ENCODE measurements around the gene UTP3. TPM values are rescaled to one million over a fixed set of nuclear protein-coding genes. Genes with fewer than 3 reads are reported as not detected.

The UTP3 gene
- total RNA-seq, 1 donor from 2014 or later: 26.4 TPM

- peaks cover 9% of the 10 kb centered on the region for H3K36me3 Mint-ChIP-seq
- TF ChIP-seq, protein P1, sequence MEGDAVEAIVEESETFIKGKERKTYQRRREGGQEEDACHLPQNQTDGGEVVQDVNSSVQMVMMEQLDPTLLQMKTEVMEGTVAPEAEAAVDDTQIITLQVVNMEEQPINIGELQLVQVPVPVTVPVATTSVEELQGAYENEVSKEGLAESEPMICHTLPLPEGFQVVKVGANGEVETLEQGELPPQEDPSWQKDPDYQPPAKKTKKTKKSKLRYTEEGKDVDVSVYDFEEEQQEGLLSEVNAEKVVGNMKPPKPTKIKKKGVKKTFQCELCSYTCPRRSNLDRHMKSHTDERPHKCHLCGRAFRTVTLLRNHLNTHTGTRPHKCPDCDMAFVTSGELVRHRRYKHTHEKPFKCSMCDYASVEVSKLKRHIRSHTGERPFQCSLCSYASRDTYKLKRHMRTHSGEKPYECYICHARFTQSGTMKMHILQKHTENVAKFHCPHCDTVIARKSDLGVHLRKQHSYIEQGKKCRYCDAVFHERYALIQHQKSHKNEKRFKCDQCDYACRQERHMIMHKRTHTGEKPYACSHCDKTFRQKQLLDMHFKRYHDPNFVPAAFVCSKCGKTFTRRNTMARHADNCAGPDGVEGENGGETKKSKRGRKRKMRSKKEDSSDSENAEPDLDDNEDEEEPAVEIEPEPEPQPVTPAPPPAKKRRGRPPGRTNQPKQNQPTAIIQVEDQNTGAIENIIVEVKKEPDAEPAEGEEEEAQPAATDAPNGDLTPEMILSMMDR (conservative IDR thresholded peaks at IDR 0.05): no peak
- no peak for DNase-seq (ENCODE audit: extremely low spot score, unreplicated experiment)
- no peak overlapping the region for H3K4me3 Mint-ChIP-seq
- no peaks in the 10 kb centered on the region for H3K9me3 Mint-ChIP-seq
- H3K4me1 Mint-ChIP-seq (ENCODE audit: unreplicated experiment): peaks cover 34% of the 10 kb centered on the region
- H3K27me3 Mint-ChIP-seq: no peaks in the 10 kb centered on the region
- peak overlapping the region; percentile 3 for H3K27ac Mint-ChIP-seq
Observed at GRCh38 chr4:70714079-70714887, 26.0 kb downstream of the UTP3 start.

- Mint-ChIP-seq H3K27me3 (no peaks in the 10 kb centered on the region), H3K4me1 (ENCODE audit: unreplicated experiment) (peaks cover 26% of the 10 kb centered on the region), H3K36me3 (peaks cover 9% of the 10 kb centered on the region), H3K27ac (no peak overlapping the region), H3K4me3 (no peak overlapping the region), H3K9me3 (no peaks in the 10 kb centered on the region)
- TF ChIP-seq, protein P1 (conservative IDR thresholded peaks at IDR 0.05): no peak
- DNase-seq (ENCODE audit: extremely low spot score, unreplicated experiment): no peak
Observed at GRCh38 chr4:70715097-70715496, 26.8 kb downstream of the UTP3 start.

DNA sequence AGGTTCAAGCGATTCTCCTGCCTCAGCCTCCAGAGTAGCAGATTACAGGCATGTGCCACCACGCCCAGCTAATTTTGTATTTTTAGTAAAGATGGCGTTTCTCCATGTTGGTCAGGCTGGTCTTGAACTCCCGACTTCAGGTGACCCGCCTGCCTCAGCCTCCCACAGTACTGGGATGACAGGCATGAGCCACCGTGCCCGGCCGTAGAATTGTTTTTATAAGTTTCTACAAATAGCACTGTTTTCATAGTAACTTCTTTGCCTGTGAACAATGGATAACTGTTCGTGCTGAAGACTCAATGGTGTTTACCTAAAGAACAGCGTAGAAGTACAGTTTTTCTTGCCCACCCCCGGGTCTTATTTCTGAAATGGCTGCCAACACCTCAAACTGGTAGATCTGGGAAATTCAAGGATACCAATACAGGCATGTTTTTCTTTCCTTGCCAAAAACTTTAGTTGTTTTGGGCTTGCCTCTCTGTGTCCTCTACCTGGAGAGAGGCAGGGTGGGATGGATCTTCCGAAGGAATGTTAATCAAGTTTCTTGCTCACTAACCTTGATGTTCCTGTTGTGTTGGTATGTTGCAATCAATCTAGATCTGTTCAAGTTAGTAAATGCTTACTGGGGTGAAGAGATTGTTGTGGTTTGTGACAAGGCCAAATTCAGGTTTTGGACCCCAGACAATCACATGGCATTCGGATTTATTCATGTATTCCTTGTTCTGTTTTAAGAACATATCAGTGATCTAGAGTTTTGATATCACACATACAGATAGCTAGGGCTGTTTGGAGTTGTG lies 30.7 kb downstream of the UTP3 start:
- Mint-ChIP-seq H3K27ac (peak overlapping the region; percentile 83), H3K27me3 (no peaks in the 10 kb centered on the region), H3K36me3 (peaks cover 4% of the 10 kb centered on the region), H3K4me1 (ENCODE audit: unreplicated experiment) (peaks cover 27% of the 10 kb centered on the region), H3K4me3 (peak overlapping the region; percentile 54), H3K9me3 (no peaks in the 10 kb centered on the region)
- no peak for DNase-seq (ENCODE audit: extremely low spot score, unreplicated experiment)
- TF ChIP-seq, protein P1 (conservative IDR thresholded peaks at IDR 0.05): no peak

GRCh38 chr4:70721747-70722146 lies 33.4 kb downstream of the UTP3 start, which contains the start of gene RUFY3:
RUFY3 (plus strand) TSS chr4:70721964; CDS start chr4:70722574, 610 bp downstream.
- TF ChIP-seq, protein P1 (conservative IDR thresholded peaks at IDR 0.05): no peak
- peak within 1 kb of the TSS; percentile 85 for H3K27ac Mint-ChIP-seq
- no peaks in the 10 kb centered on the region for H3K9me3 Mint-ChIP-seq
- DNase-seq (ENCODE audit: extremely low spot score, unreplicated experiment): no peak
- peak within 1 kb of the TSS; percentile 88 for H3K4me3 Mint-ChIP-seq
- H3K27me3 Mint-ChIP-seq: no peaks in the 10 kb centered on the region
- peaks cover 28% of the 10 kb centered on the region for H3K4me1 Mint-ChIP-seq (ENCODE audit: unreplicated experiment)
- H3K36me3 Mint-ChIP-seq: peaks cover 6% of the 10 kb centered on the region

- H3K4me1 Mint-ChIP-seq (ENCODE audit: unreplicated experiment): peaks cover 28% of the 10 kb centered on the region
- peak overlapping the region; percentile 85 for H3K27ac Mint-ChIP-seq
- DNase-seq (ENCODE audit: extremely low spot score, unreplicated experiment): no peak
- H3K4me3 Mint-ChIP-seq: peak overlapping the region; percentile 88
- peaks cover 7% of the 10 kb centered on the region for H3K36me3 Mint-ChIP-seq
- H3K27me3 Mint-ChIP-seq: no peaks in the 10 kb centered on the region
- TF ChIP-seq, protein P1 (conservative IDR thresholded peaks at IDR 0.05): no peak
- no peaks in the 10 kb centered on the region for H3K9me3 Mint-ChIP-seq
Observed at GRCh38 chr4:70722199-70722791, 34.0 kb downstream of the UTP3 start.

All from type B pancreatic cell (in vitro differentiated cells).